Cardiac septum (tissue), 1 donor: Measurements from ENCODE around the gene KLHL13. TPM values are rescaled to one million over a fixed set of nuclear protein-coding genes. Genes with fewer than 3 reads are reported as not detected.
"Not testable (repeated sequence)": the region's sequence is repeated elsewhere in the genome, so short reads cannot be mapped to it uniquely, and the experiment has no call there.

Experiments used
- DNase-seq: peaks from one replicate; pipeline ENCODE4 v3.0.0-alpha.2; 2020; ENCODE audit warnings: low spot score
- intact Hi-C: fragments of 100-400 bp; cut with DNase I; formaldehyde crosslinking; loops from one replicate; pipeline ENCODE4 v1.14.0; 2022
- total RNA-seq: library from RNA; stranded (reverse); fragmentation: NEBNext Ultra II Directional; extraction: Animal tissue kit (Norgen Biotek cat#: 25700); gene quantifications from one replicate; pipeline ENCODE4 v1.2.1, GENCODE V29; 2021
- donor health status: DM: no; HTN: no; CAD: no.

The KLHL13 gene
- total RNA-seq, 1 donor from 2014 or later = 15.5 TPM

DNA sequence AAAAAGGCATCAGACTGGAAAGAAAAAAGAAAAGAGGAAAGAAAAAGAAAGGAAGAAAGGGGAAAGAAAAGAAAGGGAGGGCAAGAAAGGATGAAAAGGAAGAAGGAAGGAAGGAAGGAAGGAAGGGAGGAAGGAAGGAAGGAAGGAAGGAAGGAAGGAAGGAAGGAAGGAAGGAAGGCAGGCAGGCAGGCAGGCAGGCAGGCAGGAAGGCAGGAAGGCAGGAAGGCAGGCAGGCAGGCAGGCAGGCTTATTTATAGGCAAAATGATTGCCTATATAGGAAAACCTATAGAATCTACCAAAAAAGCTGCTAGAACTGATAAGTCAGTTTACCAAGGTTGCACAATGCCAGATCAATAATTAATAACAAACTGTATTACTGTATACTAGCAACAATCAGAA is 186.5 kb downstream of the KLHL13 start:
- DNase-seq, intact Hi-C loops: not testable (repeated sequence)

DNA sequence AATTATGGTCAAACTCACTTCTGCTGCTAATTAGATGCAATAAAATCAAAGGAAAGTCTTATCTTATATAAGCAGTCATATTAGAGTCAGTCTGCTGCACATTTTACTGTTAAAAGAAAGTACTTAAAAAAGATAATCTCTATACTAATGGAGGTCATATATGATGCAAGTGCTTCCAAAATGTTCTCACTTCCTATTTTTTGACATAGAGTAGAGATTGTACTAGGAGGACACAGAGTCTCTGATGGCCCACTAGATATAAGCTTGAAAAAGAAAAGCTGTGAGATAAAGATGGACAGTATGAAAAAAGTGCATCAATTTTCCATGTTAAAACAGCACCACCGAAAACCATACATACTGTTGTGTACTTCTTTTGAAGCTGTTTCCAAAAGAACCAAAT is 196.9 kb downstream of the KLHL13 start:
- intact Hi-C loops = no loop called here

DNA sequence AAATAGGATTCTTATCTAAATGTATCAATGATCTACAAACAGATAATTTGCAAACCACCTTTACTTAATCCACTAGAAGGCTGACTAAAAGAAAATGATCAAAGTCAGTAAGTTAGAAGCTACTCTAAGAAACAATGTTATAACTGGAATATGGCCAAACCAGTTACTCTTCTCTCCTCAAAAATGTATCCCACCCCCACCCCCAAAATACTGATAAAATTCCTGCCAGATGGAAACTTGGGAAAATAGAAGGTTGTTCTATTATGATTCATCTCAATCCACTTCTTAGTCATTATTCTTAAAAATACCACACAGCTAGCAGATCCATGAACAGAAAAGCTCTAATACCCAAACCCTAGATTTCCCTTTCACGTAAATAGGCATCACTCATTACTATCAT is 206.4 kb downstream of the KLHL13 start:
- DNase-seq = no peak
- intact Hi-C loops = no loop called here

More for the DNA sequence above, 196.9 kb downstream of the KLHL13 start:
- no peak for DNase-seq

DNA sequence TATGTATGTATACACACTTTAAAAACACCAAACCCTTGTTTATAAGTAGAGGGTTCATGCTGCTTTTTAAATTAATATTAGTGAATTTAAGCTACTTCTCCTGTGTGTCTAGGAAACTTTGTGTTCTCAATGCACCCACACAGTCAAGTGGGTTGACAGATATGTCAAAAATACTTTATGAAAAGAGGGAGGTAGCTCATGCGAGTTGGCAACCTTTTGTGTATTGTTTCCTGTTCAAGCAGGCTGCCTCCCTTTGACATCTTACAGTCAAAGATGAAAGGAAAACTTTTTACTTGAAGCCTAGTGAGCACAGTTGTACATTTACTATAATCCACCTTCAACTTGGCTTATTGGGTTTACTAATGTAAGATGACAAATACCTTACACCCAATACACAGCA is 218.4 kb downstream of the KLHL13 start:
- DNase-seq = no peak
- intact Hi-C loops = no loop called here

DNA sequence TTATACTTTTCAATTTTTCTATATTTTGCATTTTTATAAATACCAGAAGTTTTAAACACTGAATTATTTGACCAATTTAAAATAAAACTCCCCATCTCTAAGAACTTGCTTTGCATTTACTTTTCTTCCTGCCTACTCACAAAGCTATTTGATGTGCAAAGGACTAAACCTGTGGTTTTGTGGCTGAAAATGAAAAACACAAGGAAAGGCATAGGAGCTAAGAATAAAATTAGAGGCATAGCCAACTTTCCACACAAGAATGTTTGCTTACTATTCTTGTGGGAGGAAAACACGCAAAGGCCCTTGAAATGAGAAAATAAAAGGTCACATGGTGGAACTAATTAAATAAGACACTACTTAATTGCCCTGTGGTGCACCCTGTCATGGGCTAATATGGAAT is 221.2 kb downstream of the KLHL13 start:
- intact Hi-C loops = no loop called here

DNA sequence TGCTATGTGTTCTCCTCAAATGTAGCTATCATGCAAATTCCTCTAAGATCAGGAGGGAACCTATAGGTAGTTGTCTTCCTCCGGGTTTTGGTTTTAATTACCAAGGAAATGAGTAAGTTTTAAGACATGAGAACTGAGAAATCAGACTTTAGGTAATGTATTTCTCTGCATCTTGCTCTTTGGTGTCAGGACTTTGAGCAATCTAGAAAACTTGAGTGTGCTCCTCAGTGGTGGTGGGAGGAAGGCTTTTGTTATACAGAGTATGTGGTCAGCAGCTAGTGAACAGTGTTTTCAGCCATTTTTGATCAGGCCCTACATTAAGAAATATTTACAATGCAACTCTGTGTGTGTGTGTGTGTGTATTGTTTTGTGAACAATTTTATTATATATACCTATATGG is 224.1 kb downstream of the KLHL13 start:
- no peak for DNase-seq
- intact Hi-C loops = no loop called here

More for the DNA sequence above, 221.2 kb downstream of the KLHL13 start:
- no peak for DNase-seq

DNA sequence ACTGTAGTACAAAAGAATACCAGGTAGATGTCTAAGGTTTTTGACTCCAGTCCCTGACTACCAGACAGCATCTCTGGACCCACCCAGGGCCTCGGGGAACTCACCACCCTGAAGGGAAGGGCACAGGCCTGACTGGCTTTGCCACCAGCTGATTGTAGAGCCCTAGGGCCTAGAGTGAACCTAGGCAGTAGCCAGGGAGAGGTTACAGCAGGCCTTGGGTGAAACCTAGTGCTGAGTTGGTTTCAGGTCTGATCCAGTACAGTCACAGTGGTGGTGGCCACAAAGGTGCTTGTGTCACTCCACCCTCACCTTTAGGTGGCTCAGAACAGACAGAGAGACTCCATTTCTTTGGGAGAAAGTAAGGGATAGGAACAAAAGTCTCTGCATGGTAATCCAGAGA is 244.8 kb downstream of the KLHL13 start:
- no peak for DNase-seq
- intact Hi-C loops = no loop called here

DNA sequence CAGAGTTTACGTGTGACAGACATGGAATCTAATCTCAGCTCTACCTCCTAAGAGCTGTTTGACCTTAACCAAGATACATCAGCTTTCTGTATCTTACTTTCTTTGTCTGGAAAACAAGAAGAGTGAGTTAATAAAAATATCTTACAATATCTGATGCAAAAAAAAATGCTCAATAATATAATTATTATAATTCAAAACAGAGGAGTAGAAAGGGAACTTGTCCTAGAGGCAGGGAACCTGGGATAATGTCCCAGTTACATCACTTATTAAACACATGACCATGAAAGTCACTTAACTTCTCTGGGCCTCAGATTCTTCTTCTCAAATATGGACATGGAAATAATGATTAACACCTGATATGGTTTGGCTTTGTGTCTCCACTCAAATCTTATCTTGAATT is 256.1 kb downstream of the KLHL13 start:
- DNase-seq = no peak
- intact Hi-C loops = no loop called here

DNA sequence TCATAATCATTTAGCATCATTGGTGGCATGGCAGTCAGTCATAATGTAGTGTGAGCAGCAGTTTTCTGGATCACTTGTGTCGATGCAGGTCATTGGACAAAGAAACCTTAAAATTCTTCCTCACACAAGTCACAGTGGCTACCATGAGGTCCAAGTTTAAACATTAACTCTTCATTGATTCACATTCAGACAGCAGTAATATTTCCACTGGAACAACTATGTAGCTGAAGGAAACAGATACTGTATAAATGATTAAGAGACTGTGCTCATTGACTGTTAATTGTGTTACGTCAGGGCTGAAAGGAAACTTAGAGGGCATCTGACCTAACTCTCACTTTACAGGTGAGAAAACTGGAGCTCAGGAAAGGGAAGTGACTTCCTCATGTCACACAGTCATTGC is 261.8 kb downstream of the KLHL13 start:
- intact Hi-C loops = no loop called here
- DNase-seq = no peak

DNA sequence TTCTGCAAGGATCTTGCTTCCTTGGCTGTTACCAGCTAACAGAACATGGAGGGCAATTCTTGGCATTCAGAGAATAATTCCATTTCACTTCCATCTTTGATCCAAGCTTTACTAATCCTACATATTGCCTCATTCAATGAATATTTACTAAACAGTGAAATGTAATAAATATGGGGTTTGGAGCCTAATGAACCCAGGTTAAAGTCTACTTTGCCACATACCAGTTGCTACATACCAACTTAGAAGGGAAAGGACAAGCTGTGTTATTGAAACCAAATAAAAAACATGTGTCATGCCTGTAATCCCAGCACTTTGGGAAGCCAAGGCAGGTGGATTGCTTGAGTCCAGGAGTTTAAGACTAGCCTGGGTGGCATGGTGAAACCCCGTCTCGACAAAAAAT is 265.6 kb downstream of the KLHL13 start:
- intact Hi-C loops = no loop called here
- DNase-seq = no peak

Other genes starting within 250 kb of the KLHL13 start
- 13.5 TPM for gene WDR44, start 229.3 kb upstream of the KLHL13 start, total RNA-seq